ENCODE measurements around the gene PRKCB.

- TF ChIP-seq CTCF (IDR thresholded peaks at IDR 0.05) (no peak), POLR2A (IDR thresholded peaks at IDR 0.05) (no peak)
Measured at GRCh38 chr16:23857256-23857880, 21.6 kb downstream of the PRKCB start.
